ENCODE data around the gene TMEM186. TPM values are rescaled to one million over a fixed set of nuclear protein-coding genes. Genes with fewer than 3 reads are reported as not detected.

The TMEM186 gene
- total and polyA plus RNA-seq, 2 donors (not counting 1 experiment from before 2014, with no cell fraction given): 5.8 to 16.7 TPM

DNA sequence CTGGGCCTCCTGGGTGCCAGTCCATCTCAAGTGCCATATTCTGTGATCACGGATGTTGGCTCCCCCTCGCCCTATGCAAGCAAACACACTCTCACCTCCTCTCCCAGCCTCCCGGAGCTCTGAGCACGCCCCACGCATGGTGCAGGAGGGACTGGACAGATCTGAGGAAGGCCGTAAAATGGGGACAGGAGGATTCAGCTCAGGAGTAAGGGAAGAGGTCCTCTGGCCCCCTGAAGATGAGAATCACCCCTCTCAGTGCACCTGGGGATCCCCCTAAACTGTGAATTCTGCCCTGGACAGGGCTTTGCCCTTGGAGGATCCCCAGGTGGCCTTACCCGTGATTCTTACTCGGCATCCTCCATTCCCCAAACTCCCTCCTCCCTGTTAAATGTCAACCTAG, 15.6 kb downstream of the TMEM186 start:
- TF ChIP-seq, protein P1, sequence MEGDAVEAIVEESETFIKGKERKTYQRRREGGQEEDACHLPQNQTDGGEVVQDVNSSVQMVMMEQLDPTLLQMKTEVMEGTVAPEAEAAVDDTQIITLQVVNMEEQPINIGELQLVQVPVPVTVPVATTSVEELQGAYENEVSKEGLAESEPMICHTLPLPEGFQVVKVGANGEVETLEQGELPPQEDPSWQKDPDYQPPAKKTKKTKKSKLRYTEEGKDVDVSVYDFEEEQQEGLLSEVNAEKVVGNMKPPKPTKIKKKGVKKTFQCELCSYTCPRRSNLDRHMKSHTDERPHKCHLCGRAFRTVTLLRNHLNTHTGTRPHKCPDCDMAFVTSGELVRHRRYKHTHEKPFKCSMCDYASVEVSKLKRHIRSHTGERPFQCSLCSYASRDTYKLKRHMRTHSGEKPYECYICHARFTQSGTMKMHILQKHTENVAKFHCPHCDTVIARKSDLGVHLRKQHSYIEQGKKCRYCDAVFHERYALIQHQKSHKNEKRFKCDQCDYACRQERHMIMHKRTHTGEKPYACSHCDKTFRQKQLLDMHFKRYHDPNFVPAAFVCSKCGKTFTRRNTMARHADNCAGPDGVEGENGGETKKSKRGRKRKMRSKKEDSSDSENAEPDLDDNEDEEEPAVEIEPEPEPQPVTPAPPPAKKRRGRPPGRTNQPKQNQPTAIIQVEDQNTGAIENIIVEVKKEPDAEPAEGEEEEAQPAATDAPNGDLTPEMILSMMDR (IDR thresholded peaks at IDR 0.05): no peak
- no peak for TF ChIP-seq EZH2 (IDR thresholded peaks at IDR 0.05; ENCODE audit: borderline replicate concordance, insufficient read depth, low read depth, low read length, poor library complexity, severe bottlenecking)
- CTCF ChIA-PET: no interaction called here

DNA sequence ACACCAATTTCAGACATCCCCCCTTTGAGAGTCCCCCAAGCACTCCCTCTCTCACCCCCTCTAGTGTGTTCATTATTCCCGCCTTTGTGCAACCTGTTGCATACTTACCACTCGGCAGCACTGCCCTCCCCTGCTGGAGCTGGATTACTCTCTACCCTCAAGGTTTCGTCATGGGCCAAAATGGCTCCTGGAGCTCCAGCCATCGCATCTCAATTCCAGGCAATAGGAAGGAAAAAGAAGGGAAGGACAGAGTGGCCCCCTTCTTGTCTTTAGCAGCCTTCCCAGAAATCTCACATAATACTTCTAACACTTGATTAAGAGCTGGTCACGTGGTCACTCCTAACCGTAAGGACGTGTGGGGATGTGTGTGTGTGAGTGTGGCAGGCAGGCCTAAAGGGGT, 20.2 kb downstream of the TMEM186 start:
- CTCF ChIA-PET: no interaction called here
- H4K20me1 ChIP-seq (ENCODE audit: control insufficient read depth, insufficient read depth, low read length, poor library complexity, severe bottlenecking): no peaks in the 10 kb centered on the region

More for the DNA sequence above, 15.6 kb downstream of the TMEM186 start:
- Mint-ChIP-seq H3K27ac (no peak overlapping the region), H3K9me3 (ENCODE audit: insufficient read depth) (no peaks in the 10 kb centered on the region), H3K27me3 (no peaks in the 10 kb centered on the region), H3K4me3 (no peak overlapping the region), H3K4me1 (no peaks in the 10 kb centered on the region)
- WGBS (ENCODE audit: insufficient coverage): 100% methylated on average over 3 of the region's 8 CpGs
- Histone ChIP-seq H3K4me1 (ENCODE audit: control insufficient read depth in 2 of 2, insufficient read depth in 2 of 2, low read length in 2 of 2) (no peaks in the 10 kb centered on the region), H2AFZ (ENCODE audit: insufficient read depth, low read depth, low read length, poor library complexity, severe bottlenecking) (no peak overlapping the region), H3K36me3 (replicated peaks in 1 of 2; ENCODE audit: control extremely low read depth in 1 of 2, control insufficient read depth in 1 of 2, extremely low read depth in 1 of 2, insufficient read depth in 2 of 2, low read length in 1 of 2) (peaks cover 1 to 15% of the 10 kb centered on the region in 2 experiments), H3K9me3 (ENCODE audit: control extremely low read depth in 1 of 3, control insufficient read depth in 2 of 3, insufficient read depth in 1 of 3, low read length in 2 of 3) (peaks cover 0 to 5% (median 0%) of the 10 kb centered on the region in 3 donors), H3K27ac (ENCODE audit: low read length in 2 of 2) (no peak overlapping the region), H3K4me3 (ENCODE audit: control extremely low read depth in 1 of 5, extremely low read depth in 1 of 5, insufficient read depth in 1 of 5, low read depth in 2 of 5, low read length in 4 of 5) (no peak overlapping the region), H3K9ac (ENCODE audit: low read length) (no peak overlapping the region), H3K79me2 (ENCODE audit: control insufficient read depth, insufficient read depth, low read length) (no peaks in the 10 kb centered on the region), H3K27me3 (replicated peaks in 1 of 4; ENCODE audit: control extremely low read depth in 1 of 4, control insufficient read depth in 3 of 4, insufficient read depth in 4 of 4, low read length in 3 of 4) (no peaks in the 10 kb centered on the region), H4K20me1 (ENCODE audit: control insufficient read depth, insufficient read depth, low read length, poor library complexity, severe bottlenecking) (no peaks in the 10 kb centered on the region), H3K4me2 (replicated peaks; ENCODE audit: low read depth, low read length, poor library complexity, severe bottlenecking) (no peak overlapping the region)
- POLR2A ChIA-PET: no interaction called here
- DNase-seq: no peak
- intact Hi-C loops (cut with micrococcal nuclease): no loop called here
- ATAC-seq (ENCODE audit: low read depth): no peak

More for the DNA sequence above, 20.2 kb downstream of the TMEM186 start:
- Histone ChIP-seq H3K9ac (ENCODE audit: low read length) (no peak overlapping the region), H3K4me1 (ENCODE audit: control insufficient read depth in 2 of 2, insufficient read depth in 2 of 2, low read length in 2 of 2) (no peaks in the 10 kb centered on the region), H3K4me2 (replicated peaks; ENCODE audit: low read depth, low read length, poor library complexity, severe bottlenecking) (no peak overlapping the region), H3K79me2 (ENCODE audit: control insufficient read depth, insufficient read depth, low read length) (no peaks in the 10 kb centered on the region), H3K27me3 (replicated peaks in 1 of 4; ENCODE audit: control extremely low read depth in 1 of 4, control insufficient read depth in 3 of 4, insufficient read depth in 4 of 4, low read length in 3 of 4) (no peaks in the 10 kb centered on the region), H2AFZ (ENCODE audit: insufficient read depth, low read depth, low read length, poor library complexity, severe bottlenecking) (no peak overlapping the region), H3K27ac (ENCODE audit: low read length in 2 of 2) (no peak overlapping the region), H3K4me3 (ENCODE audit: control extremely low read depth in 1 of 5, extremely low read depth in 1 of 5, insufficient read depth in 1 of 5, low read depth in 2 of 5, low read length in 4 of 5) (no peak overlapping the region), H3K9me3 (ENCODE audit: control extremely low read depth in 1 of 3, control insufficient read depth in 2 of 3, insufficient read depth in 1 of 3, low read length in 2 of 3) (peaks cover 0 to 6% (median 0%) of the 10 kb centered on the region in 3 donors), H3K36me3 (replicated peaks in 1 of 2; ENCODE audit: control extremely low read depth in 1 of 2, control insufficient read depth in 1 of 2, extremely low read depth in 1 of 2, insufficient read depth in 2 of 2, low read length in 1 of 2) (peaks cover 1 to 38% of the 10 kb centered on the region in 2 experiments)
- no peak for DNase-seq
- no peak for TF ChIP-seq EZH2 (IDR thresholded peaks at IDR 0.05; ENCODE audit: borderline replicate concordance, insufficient read depth, low read depth, low read length, poor library complexity, severe bottlenecking)
- TF ChIP-seq, protein P1 (IDR thresholded peaks at IDR 0.05): no peak
- Mint-ChIP-seq H3K27me3 (no peaks in the 10 kb centered on the region), H3K27ac (no peak overlapping the region), H3K4me1 (no peaks in the 10 kb centered on the region), H3K4me3 (no peak overlapping the region), H3K9me3 (ENCODE audit: insufficient read depth) (no peaks in the 10 kb centered on the region)
- 100% methylated on average over 3 of the region's 7 CpGs for WGBS (ENCODE audit: insufficient coverage)
- intact Hi-C loops (cut with micrococcal nuclease): no loop called here
- POLR2A ChIA-PET: no interaction called here
- no peak for ATAC-seq (ENCODE audit: low read depth)

Measured in B cell (primary cell).